Heart right ventricle (tissue), 16 donors: Measurements from ENCODE around the gene POLR1G. TPM values are rescaled to one million over a fixed set of nuclear protein-coding genes. Genes with fewer than 3 reads are reported as not detected.

Experiments used
- ATAC-seq, 8 donors: fragments of 200-7000 bp; cut with Tn5 transposase; one replicate each; pipeline ENCODE4 v1.9.1; 2020; ENCODE audit warnings: mild to moderate bottlenecking in 8 of 8, moderate library complexity in 8 of 8, moderate number of reproducible peaks in 1 of 8
- DNase-seq, 2 donors: peaks; one replicate each; pipeline ENCODE4 v3.0.0-alpha.2; 2020
- H3K27ac ChIP-seq, 10 donors: fragments of 200-600 bp; sonication (generic) in 2 of 10; one replicate each; pipeline versions ENCODE4 v1.5.0 to v1.8.0; 2020 to 2022; ENCODE audit warnings: mild to moderate bottlenecking in 3 of 10
- H3K27me3 ChIP-seq, 7 donors: fragments of 200-600 bp; one replicate each; pipeline ENCODE4 v1.8.0; 2021 to 2022; ENCODE audit warnings: mild to moderate bottlenecking in 2 of 7
- H3K36me3 ChIP-seq, 9 donors: fragments of 200-600 bp; sonication (generic) in 1 of 9; one replicate each; pipeline versions ENCODE4 v1.5.0 to v1.8.0; 2020 to 2022; ENCODE audit warnings: mild to moderate bottlenecking in 2 of 9
- H3K4me1 ChIP-seq, 9 donors: fragments of 200-600 bp; sonication (generic) in 1 of 9; one replicate each; pipeline versions ENCODE4 v1.5.0 to v1.8.0; 2020 to 2022; ENCODE audit warnings: mild to moderate bottlenecking in 4 of 9
- H3K4me3 ChIP-seq, 10 donors: fragments of 200-600 bp; sonication (generic) in 2 of 10; one replicate each; pipeline versions ENCODE4 v1.5.0 to v1.8.0; 2020 to 2022; ENCODE audit warnings: mild to moderate bottlenecking in 7 of 10, moderate library complexity in 2 of 10
- H3K9me3 ChIP-seq, 11 donors: fragments of 200-600 bp in 10 of 11; sonication (generic) in 2 of 11; one replicate each; pipeline versions ENCODE4 v1.5.0 to v1.8.0; 2013 to 2022; ENCODE audit warnings: mild to moderate bottlenecking in 2 of 11, control low read depth in 1 of 11, moderate library complexity in 1 of 11
- CTCF ChIP-seq, 9 donors: fragments of 200-600 bp; sonication (generic) in 2 of 9; IDR thresholded peaks; one replicate each; pipeline versions ENCODE4 v1.5.0 to v1.8.0; 2021 to 2022; ENCODE audit warnings: antibody characterized with exemption in 9 of 9, mild to moderate bottlenecking in 5 of 9, moderate library complexity in 1 of 9
- WGBS, 2 donors: extraction: QIAGEN DNeasy Blood & Tissue Kit; methylation state at CpG; one replicate each; pipeline ENCODE4 v1.1.7; 2013; ENCODE audit warnings: inconsistent platforms in 1 of 2; 5-methylcytosine and 5-hydroxymethylcytosine counted together
- intact Hi-C, 10 donors: fragments of 100-400 bp; cut with DNase I; formaldehyde crosslinking; loops; one replicate each; pipeline versions ENCODE4 v1.11.1 to v1.14.2; 2022
- polyA plus RNA-seq, 2 donors: library from polyadenylated mRNA; stranded (reverse); fragments of 200-250 nt; gene quantifications; one replicate each; pipeline ENCODE4 v1.2.3, GENCODE V29; 2013
- total RNA-seq, 10 donors: library from RNA; stranded (reverse); fragmentation: NEBNext Ultra II Directional in 3 of 10; extraction: Animal tissue kit (Norgen Biotek cat#: 25700) in 3 of 10; gene quantifications; one replicate each; pipeline versions ENCODE4 v1.2.1 to v1.2.4, GENCODE V29; 2021 to 2023
- donor health status: Arrhythmogenic right ventricular cardiomyopathy.
- donor health status: ischemic (EF 13 %, LVEDD 7.1; RV severe dilation, severe dysfunction).
- donor health status: healthy with polysubstance abuse.
- donor health status: DM: no; HTN: yes; CAD: no.
- donor health status: DM: no; HTN: no; CAD: no.
- donor health status: ischemic (EF 25% LVEDD 6.9; RV normal size, moderate dysfunction).
- donor health status: ischemic (EF 25% LVEDD 5.7; RV mildly dilated, moderate dysfunction).
- donor health status: healthy.
- donor health status: DM: yes; HTN: yes; CAD: no.
- donor health status: Ischemic cardiomyopathy.
- donor health status: ischemic (EF 35%, LVEDD 5.7; RV mildly dilated, moderate dysfunction).
- donor health status: nonischemic (EF 11% LVEDD 7.7; RV severe dilation, severe dysfunction).
- donor health status: DM: yes; HTN: yes; CAD: no.
- donor health status: PGD.
- donor health status: ischemic (EF 29% LVEDD 5.4; RV normal size, mild dysfunction).
- donor health status: nonischemic (EF 23%, LVEDD 6.1; RV moderate dilation, normal function).

The POLR1G gene
- total and polyA plus RNA-seq, 12 donors = 4.1 to 9.8 (median 5.6) TPM

GRCh38 chr19:45358213-45358792 is 48.1 kb upstream of the POLR1G start:
- DNase-seq = no peak
- H3K4me1 ChIP-seq = no peaks in the 10 kb centered on the region
- no peak for ATAC-seq
- peaks cover 0 to 96% (median 14%) of the 10 kb centered on the region in 9 donors for H3K36me3 ChIP-seq
- intact Hi-C loops = no loop called here
- no peak overlapping the region for H3K4me3 ChIP-seq
- no peak for TF ChIP-seq CTCF (IDR thresholded peaks at IDR 0.05)
- WGBS, 2 donors = 91 to 93% methylated on average over 12 of the region's 12 CpGs
- no peak overlapping the region for H3K27ac ChIP-seq
- no peaks in the 10 kb centered on the region for H3K9me3 ChIP-seq
- H3K27me3 ChIP-seq = no peaks in the 10 kb centered on the region

- intact Hi-C loops = no loop called here
- 93% methylated on average over 14 of the region's 14 CpGs for WGBS, 2 donors
- Histone ChIP-seq H3K36me3 (peaks cover 0 to 86% (median 10%) of the 10 kb centered on the region in 9 donors), H3K4me3 (no peak overlapping the region), H3K27me3 (no peaks in the 10 kb centered on the region), H3K27ac (no peak overlapping the region), H3K9me3 (no peaks in the 10 kb centered on the region), H3K4me1 (no peaks in the 10 kb centered on the region)
- DNase-seq (no peak), ATAC-seq (no peak)
- no peak for TF ChIP-seq CTCF (IDR thresholded peaks at IDR 0.05)
Observed at GRCh38 chr19:45361608-45362007, 44.8 kb upstream of the POLR1G start.

GRCh38 chr19:45362291-45362690 is 44.2 kb upstream of the POLR1G start:
- no peak for DNase-seq
- TF ChIP-seq CTCF (IDR thresholded peaks at IDR 0.05) = no peak
- intact Hi-C loops = no loop called here
- no peak overlapping the region for H3K27ac ChIP-seq
- H3K27me3 ChIP-seq = no peaks in the 10 kb centered on the region
- ATAC-seq = no peak
- 92 to 93% methylated on average over 16 of the region's 16 CpGs for WGBS, 2 donors
- no peaks in the 10 kb centered on the region for H3K4me1 ChIP-seq
- peaks cover 0 to 79% (median 7%) of the 10 kb centered on the region in 9 donors for H3K36me3 ChIP-seq
- no peaks in the 10 kb centered on the region for H3K9me3 ChIP-seq
- H3K4me3 ChIP-seq = no peak overlapping the region

- intact Hi-C loops = no loop called here
- H3K9me3 ChIP-seq = no peaks in the 10 kb centered on the region
- no peak for DNase-seq
- H3K36me3 ChIP-seq = peaks cover 0 to 64% (median 7%) of the 10 kb centered on the region in 9 donors
- 92 to 93% methylated on average over 43 to 44 of the region's 44 CpGs for WGBS, 2 donors
- H3K27ac ChIP-seq = no peak overlapping the region
- no peak for TF ChIP-seq CTCF (IDR thresholded peaks at IDR 0.05)
- no peaks in the 10 kb centered on the region for H3K27me3 ChIP-seq
- H3K4me1 ChIP-seq = no peaks in the 10 kb centered on the region
- peak in 1 of 8 donors; percentile 22 for ATAC-seq
- no peak overlapping the region for H3K4me3 ChIP-seq
Observed at GRCh38 chr19:45363861-45364459, 42.5 kb upstream of the POLR1G start.
